ENCODE measurements around the gene LDLRAP1.
"Not testable (repeated sequence)": the region's sequence is repeated elsewhere in the genome, so short reads cannot be mapped to it uniquely, and the experiment has no call there.

Gene LDLRAP1

GRCh38 chr1:25590096-25590824 is 46.9 kb downstream of the LDLRAP1 start:
- no peaks in the 10 kb centered on the region for H3K9me3 ChIP-seq (ENCODE audit: severe bottlenecking)
- no peak for DNase-seq
- no peak overlapping the region for H3K27ac ChIP-seq
- peak; percentile 16; the same call in 1 of the 2 replicates for TF ChIP-seq CTCF (IDR thresholded peaks at IDR 0.05; ENCODE audit: low read depth, low read length)
- H3K4me3 ChIP-seq (ENCODE audit: low read depth, low read length) = no peak overlapping the region
- H3K36me3 ChIP-seq = no peaks in the 10 kb centered on the region
- H3K27me3 ChIP-seq (ENCODE audit: insufficient read depth, low read depth, severe bottlenecking) = no peaks in the 10 kb centered on the region

GRCh38 chr1:25593861-25594260 is 50.5 kb downstream of the LDLRAP1 start:
- TF ChIP-seq CTCF (IDR thresholded peaks at IDR 0.05; ENCODE audit: low read depth, low read length) = no peak
- Histone ChIP-seq H3K36me3 (no peaks in the 10 kb centered on the region), H3K4me3 (ENCODE audit: low read depth, low read length) (no peak overlapping the region), H3K27me3 (ENCODE audit: insufficient read depth, low read depth, severe bottlenecking) (no peaks in the 10 kb centered on the region), H3K27ac (no peak overlapping the region), H3K9me3 (ENCODE audit: severe bottlenecking) (no peaks in the 10 kb centered on the region)
- DNase-seq = no peak

GRCh38 chr1:25594971-25595370 is 51.6 kb downstream of the LDLRAP1 start:
- Histone ChIP-seq H3K4me3 (ENCODE audit: low read depth, low read length) (no peak overlapping the region), H3K27me3 (ENCODE audit: insufficient read depth, low read depth, severe bottlenecking) (no peaks in the 10 kb centered on the region), H3K27ac (no peak overlapping the region), H3K9me3 (ENCODE audit: severe bottlenecking) (no peaks in the 10 kb centered on the region), H3K36me3 (no peaks in the 10 kb centered on the region)
- DNase-seq = no peak
- TF ChIP-seq CTCF (IDR thresholded peaks at IDR 0.05; ENCODE audit: low read depth, low read length) = no peak

GRCh38 chr1:25596641-25597040 is 53.2 kb downstream of the LDLRAP1 start:
- not testable (repeated sequence) for H3K4me3 ChIP-seq (ENCODE audit: low read depth, low read length); H3K9me3 ChIP-seq (ENCODE audit: severe bottlenecking); H3K36me3 ChIP-seq; DNase-seq; H3K27me3 ChIP-seq (ENCODE audit: insufficient read depth, low read depth, severe bottlenecking); H3K27ac ChIP-seq

GRCh38 chr1:25598879-25599278 is 55.5 kb downstream of the LDLRAP1 start:
- no peak overlapping the region for H3K27ac ChIP-seq
- no peak for TF ChIP-seq CTCF (IDR thresholded peaks at IDR 0.05; ENCODE audit: low read depth, low read length)
- no peak for DNase-seq
- H3K36me3 ChIP-seq = no peaks in the 10 kb centered on the region
- no peaks in the 10 kb centered on the region for H3K9me3 ChIP-seq (ENCODE audit: severe bottlenecking)
- H3K27me3 ChIP-seq (ENCODE audit: insufficient read depth, low read depth, severe bottlenecking) = no peaks in the 10 kb centered on the region
- no peak overlapping the region for H3K4me3 ChIP-seq (ENCODE audit: low read depth, low read length)

GRCh38 chr1:25599969-25600610 is 56.7 kb downstream of the LDLRAP1 start:
- no peak for DNase-seq
- Histone ChIP-seq H3K4me3 (ENCODE audit: low read depth, low read length) (no peak overlapping the region), H3K27ac (no peak overlapping the region), H3K27me3 (ENCODE audit: insufficient read depth, low read depth, severe bottlenecking) (no peaks in the 10 kb centered on the region), H3K36me3 (no peaks in the 10 kb centered on the region), H3K9me3 (ENCODE audit: severe bottlenecking) (no peaks in the 10 kb centered on the region)
- TF ChIP-seq CTCF (IDR thresholded peaks at IDR 0.05; ENCODE audit: low read depth, low read length) = no peak

- DNase-seq; H3K27ac ChIP-seq; H3K9me3 ChIP-seq (ENCODE audit: severe bottlenecking); H3K4me3 ChIP-seq (ENCODE audit: low read depth, low read length); H3K27me3 ChIP-seq (ENCODE audit: insufficient read depth, low read depth, severe bottlenecking); H3K36me3 ChIP-seq: not testable (repeated sequence)
These were observed 57.7 kb downstream of the LDLRAP1 start for GRCh38 chr1:25600971-25601699.

GRCh38 chr1:25603779-25604538 is 60.6 kb downstream of the LDLRAP1 start:
- H3K36me3 ChIP-seq; DNase-seq; H3K27me3 ChIP-seq (ENCODE audit: insufficient read depth, low read depth, severe bottlenecking); H3K27ac ChIP-seq; H3K4me3 ChIP-seq (ENCODE audit: low read depth, low read length); H3K9me3 ChIP-seq (ENCODE audit: severe bottlenecking): not testable (repeated sequence)

All from WERI-Rb-1 (cell line).